ENCODE results near the gene BRD2. TPM values are rescaled to one million over a fixed set of nuclear protein-coding genes. Genes with fewer than 3 reads are reported as not detected.
A peak's percentile ranks its signal among the peaks of the same experiment; 100 is the strongest.

The BRD2 gene
- polyA plus RNA-seq, 2 of the 4 experiments (the other 2 are of a cell fraction) = 92.5 to 153 TPM

- TF ChIP-seq FOXS1 (CRISPR knock-in tag; IDR thresholded peaks at IDR 0.05) = no peak
- no peak for TF ChIP-seq ELK1 (IDR thresholded peaks at IDR 0.05; ENCODE audit: low read depth, low read length)
- TF ChIP-seq ZC3H11A (IDR thresholded peaks at IDR 0.05) = no peak
- TF ChIP-seq MAZ (IDR thresholded peaks at IDR 0.05; ENCODE audit: borderline replicate concordance, low read depth, low read length) = no peak
- peak; percentile 91 to 94 for TF ChIP-seq RAD21 (conservative IDR thresholded peaks at IDR 0.05 in 1 of 2, IDR thresholded peaks at IDR 0.05 in 1 of 2)
Observed at GRCh38 chr6:32947552-32948465, 20.6 kb upstream of the BRD2 start (continued).

- peaks cover 5% of the 10 kb centered on the region; the same call in 1 of the 3 replicates for H3K4me1 ChIP-seq
- no peak overlapping the region for H3K27ac ChIP-seq
- H3K9me3 ChIP-seq = peaks cover 4% of the 10 kb centered on the region; the same call in 1 of the 3 replicates
- WGBS (ENCODE audit: missing lambda C conversion rate) = 80% methylated on average over 4 of the region's 9 CpGs
- ATAC-seq = no peak
- no peak for DNase-seq (ENCODE audit: low read depth in 1 of 2, low spot score in 1 of 2)
- H3K4me3 ChIP-seq = no peak overlapping the region
- ChIA-PET POLR2A (no interaction called here), CTCF (interaction anchor here (2.2 to 5.2 kb wide), 3 partner anchors 18 to 63 kb away, joined by 11 to 35 read pairs (median 25); partner anchors contain the start of gene BRD2)
- TF ChIP-seq KDM1A (IDR thresholded peaks at IDR 0.05; ENCODE audit: low read depth) (no peak), CTCF (IDR thresholded peaks at IDR 0.05) (no peak), NFE2L2 (conservative IDR thresholded peaks at IDR 0.05; ENCODE audit: low read length) (no peak), POLR2A (IDR thresholded peaks at IDR 0.05; ENCODE audit: low read length) (no peak), EHF (CRISPR knock-in tag; IDR thresholded peaks at IDR 0.05) (no peak), MAX (IDR thresholded peaks at IDR 0.05) (no peak)
- FAIRE-seq = no peak
- no peak overlapping the region for H3K4me2 ChIP-seq
Observed at GRCh38 chr6:32949113-32949512, 19.3 kb upstream of the BRD2 start.

GRCh38 chr6:32950010-32950409 lies 18.4 kb upstream of the BRD2 start:
- POLR2A ChIA-PET = no interaction called here
- FAIRE-seq = no peak

GRCh38 chr6:32950449-32950848 lies 17.9 kb upstream of the BRD2 start:
- POLR2A ChIA-PET = no interaction called here
- peaks cover 5% of the 10 kb centered on the region; the same call in 1 of the 3 replicates for H3K4me1 ChIP-seq
- no peak overlapping the region for H3K4me2 ChIP-seq
- ATAC-seq = no peak
- no peak overlapping the region for H3K27ac ChIP-seq
- H3K9me3 ChIP-seq = peaks cover 4% of the 10 kb centered on the region; the same call in 1 of the 3 replicates
- 93% methylated on average over 8 of the region's 8 CpGs for WGBS (ENCODE audit: missing lambda C conversion rate)
- H3K4me3 ChIP-seq = no peak overlapping the region
- DNase-seq (ENCODE audit: low read depth in 1 of 2, low spot score in 1 of 2) = no peak
- CTCF ChIA-PET = interaction anchor here (1.4 to 5.2 kb wide), 7 partner anchors 15 to 82 kb away, joined by 4 to 35 read pairs (median 7); partner anchors contain the start of gene BRD2
- no peak for FAIRE-seq
- TF ChIP-seq SREBF2 (IDR thresholded peaks at IDR 0.05) (no peak), NR3C1 (IDR thresholded peaks at IDR 0.05) (no peak), RCOR1 (IDR thresholded peaks at IDR 0.05; ENCODE audit: low read depth, low read length) (no peak), CBX8 (IDR thresholded peaks at IDR 0.05) (no peak), MAZ (IDR thresholded peaks at IDR 0.05; ENCODE audit: borderline replicate concordance, low read depth, low read length) (no peak), ZNF302 (CRISPR knock-in tag; IDR thresholded peaks at IDR 0.05) (no peak), FOSB (CRISPR knock-in tag; IDR thresholded peaks at IDR 0.05) (no peak), MAX (IDR thresholded peaks at IDR 0.05) (no peak), RFX5 (IDR thresholded peaks at IDR 0.05) (no peak), REST (IDR thresholded peaks at IDR 0.05) (no peak), ELK1 (IDR thresholded peaks at IDR 0.05; ENCODE audit: low read depth, low read length) (no peak)

More at GRCh38 chr6:32950010-32950409, 18.4 kb upstream of the BRD2 start:
- no peak for TF ChIP-seq NR3C1 (IDR thresholded peaks at IDR 0.05)
- no peak for TF ChIP-seq MAX (IDR thresholded peaks at IDR 0.05)
- ATAC-seq = no peak
- Histone ChIP-seq H3K4me2 (no peak overlapping the region), H3K9me3 (peaks cover 4% of the 10 kb centered on the region; the same call in 1 of the 3 replicates), H3K4me3 (no peak overlapping the region), H3K27ac (no peak overlapping the region), H3K4me1 (peaks cover 5% of the 10 kb centered on the region; the same call in 1 of the 3 replicates)
- WGBS (ENCODE audit: missing lambda C conversion rate) = 96% methylated on average over 3 of the region's 3 CpGs
- no peak for DNase-seq (ENCODE audit: low read depth in 1 of 2, low spot score in 1 of 2)
- CTCF ChIA-PET = interaction anchor here (0.7 to 5.2 kb wide), 6 partner anchors 14 to 82 kb away, joined by 4 to 35 read pairs (median 6); partner anchors contain the start of gene BRD2
